ENCODE data around the gene ATAD3A.
A peak's percentile ranks its signal among the peaks of the same experiment; 100 is the strongest.
"Not testable (repeated sequence)": the region's sequence is repeated elsewhere in the genome, so short reads cannot be mapped to it uniquely, and the experiment has no call there.

ATAD3A gene

DNA sequence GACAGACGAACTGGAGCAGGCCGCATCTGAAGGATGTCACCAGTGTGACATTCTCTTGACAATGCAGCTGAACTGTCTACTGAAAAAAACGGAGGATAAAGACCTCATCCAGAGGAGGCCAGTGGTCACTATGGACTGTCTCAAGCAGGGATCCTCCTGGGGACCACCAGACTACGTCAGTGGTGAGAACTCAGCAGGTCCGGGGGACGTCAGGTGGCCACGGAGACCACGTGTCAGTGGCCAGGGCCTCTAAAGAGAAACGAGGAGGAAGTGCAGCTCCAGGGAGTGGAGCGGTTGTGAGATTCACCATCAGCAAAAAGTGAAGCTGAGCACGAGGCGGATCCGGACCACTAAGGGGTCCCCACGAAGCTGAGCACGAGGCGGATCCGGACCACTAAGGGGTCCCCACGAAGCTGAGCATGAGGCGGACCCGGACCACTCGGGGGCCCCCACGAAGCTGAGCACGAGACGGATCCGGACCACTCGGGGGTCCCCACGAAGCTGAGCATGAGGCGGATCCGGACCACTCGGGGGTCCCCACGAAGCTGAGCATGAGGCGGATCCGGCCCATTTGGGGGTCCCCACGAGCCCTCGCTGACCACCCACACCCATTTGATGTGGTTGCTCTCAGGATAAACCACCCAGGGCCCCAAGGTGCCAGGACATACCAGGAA is 42.0 kb downstream of the ATAD3A start:
- DNase-seq (ENCODE audit: low spot score) (no peak), ATAC-seq (ENCODE audit: low read depth) (no peak)
- Histone ChIP-seq H3K36me3 (ENCODE audit: low read depth) (peaks cover 17% of the 10 kb centered on the region), H3K9me3 (ENCODE audit: severe bottlenecking) (no peaks in the 10 kb centered on the region), H3K4me1 (ENCODE audit: insufficient read depth, poor library complexity, severe bottlenecking) (peaks cover 7% of the 10 kb centered on the region), H3K27ac (ENCODE audit: poor library complexity, severe bottlenecking) (no peak overlapping the region), H3K27me3 (ENCODE audit: insufficient read depth, poor library complexity, severe bottlenecking) (no peaks in the 10 kb centered on the region), H3K4me3 (ENCODE audit: severe bottlenecking) (no peak overlapping the region)
- no peak for TF ChIP-seq CTCF (IDR thresholded peaks at IDR 0.05; ENCODE audit: poor library complexity, severe bottlenecking)

- Histone ChIP-seq H3K27me3 (ENCODE audit: insufficient read depth, poor library complexity, severe bottlenecking) (no peaks in the 10 kb centered on the region), H3K4me1 (ENCODE audit: insufficient read depth, poor library complexity, severe bottlenecking) (peaks cover 7% of the 10 kb centered on the region), H3K27ac (ENCODE audit: poor library complexity, severe bottlenecking) (no peak overlapping the region), H3K36me3 (ENCODE audit: low read depth) (peaks cover 21% of the 10 kb centered on the region), H3K4me3 (ENCODE audit: severe bottlenecking) (no peak overlapping the region), H3K9me3 (ENCODE audit: severe bottlenecking) (no peaks in the 10 kb centered on the region)
- DNase-seq (ENCODE audit: low spot score) (no peak), ATAC-seq (ENCODE audit: low read depth) (no peak; the same call in 1 of the 3 replicates)
- TF ChIP-seq CTCF (IDR thresholded peaks at IDR 0.05; ENCODE audit: poor library complexity, severe bottlenecking) = no peak
Measured at GRCh38 chr1:1554550-1554925, 42.6 kb downstream of the ATAD3A start.

- Histone ChIP-seq H3K4me1 (ENCODE audit: insufficient read depth, poor library complexity, severe bottlenecking) (peaks cover 7% of the 10 kb centered on the region), H3K36me3 (ENCODE audit: low read depth) (peaks cover 23% of the 10 kb centered on the region)
Measured at GRCh38 chr1:1554926-1555915, 43.3 kb downstream of the ATAD3A start.

DNA sequence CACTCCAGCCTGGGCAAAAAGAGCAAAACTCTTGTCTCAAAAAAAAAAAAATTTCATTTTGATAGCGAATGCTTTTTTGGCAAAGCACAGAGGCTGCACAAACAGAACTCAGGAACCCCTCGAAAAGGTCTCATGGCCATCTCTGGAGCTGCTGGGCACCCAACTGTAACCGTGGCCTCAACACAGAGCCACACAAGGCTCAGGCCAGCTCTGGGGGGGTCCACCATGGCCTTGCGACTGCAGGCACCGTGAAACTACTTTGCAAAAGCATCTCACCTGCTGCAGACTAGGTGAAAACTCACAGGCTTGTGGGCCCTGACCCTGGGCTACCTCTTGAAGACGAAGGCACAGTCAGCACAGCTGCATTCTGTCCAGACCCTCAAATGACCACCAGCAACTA is 44.5 kb downstream of the ATAD3A start:
- Histone ChIP-seq H3K4me3 (ENCODE audit: severe bottlenecking) (no peak overlapping the region), H3K27me3 (ENCODE audit: insufficient read depth, poor library complexity, severe bottlenecking) (no peaks in the 10 kb centered on the region), H3K4me1 (ENCODE audit: insufficient read depth, poor library complexity, severe bottlenecking) (peaks cover 7% of the 10 kb centered on the region), H3K9me3 (ENCODE audit: severe bottlenecking) (no peaks in the 10 kb centered on the region), H3K36me3 (ENCODE audit: low read depth) (peaks cover 34% of the 10 kb centered on the region), H3K27ac (ENCODE audit: poor library complexity, severe bottlenecking) (no peak overlapping the region)
- no peak for DNase-seq (ENCODE audit: low spot score)
- no peak for ATAC-seq (ENCODE audit: low read depth)
- no peak for TF ChIP-seq CTCF (IDR thresholded peaks at IDR 0.05; ENCODE audit: poor library complexity, severe bottlenecking)

More at GRCh38 chr1:1554926-1555915, 43.3 kb downstream of the ATAD3A start:
- H3K4me3 ChIP-seq (ENCODE audit: severe bottlenecking) = no peak overlapping the region
- ATAC-seq (ENCODE audit: low read depth) (peak; percentile 80), DNase-seq (ENCODE audit: low spot score) (peak; percentile 78)
- H3K27ac ChIP-seq (ENCODE audit: poor library complexity, severe bottlenecking) = no peak overlapping the region
- no peak for TF ChIP-seq CTCF (IDR thresholded peaks at IDR 0.05; ENCODE audit: poor library complexity, severe bottlenecking)
- no peaks in the 10 kb centered on the region for H3K9me3 ChIP-seq (ENCODE audit: severe bottlenecking)
- no peaks in the 10 kb centered on the region for H3K27me3 ChIP-seq (ENCODE audit: insufficient read depth, poor library complexity, severe bottlenecking)

DNA sequence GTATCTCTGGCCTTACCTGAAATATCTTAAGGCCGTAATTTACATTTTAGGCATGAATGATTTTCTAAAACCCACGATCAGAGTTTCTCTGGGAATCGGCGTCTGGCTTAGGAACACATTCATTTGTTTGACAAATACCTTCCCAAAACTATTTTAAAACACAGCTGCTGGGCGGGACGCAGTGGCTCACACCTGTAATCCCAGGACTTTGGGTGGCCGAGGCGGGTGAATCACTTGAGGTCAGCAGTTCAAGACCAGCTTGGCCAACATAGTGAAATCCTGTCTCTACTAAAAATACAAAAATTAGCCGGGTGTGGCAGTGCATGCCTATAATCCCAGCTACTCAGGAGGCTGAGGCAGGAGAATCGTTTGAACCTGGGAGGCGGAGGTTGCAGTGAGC is 45.0 kb downstream of the ATAD3A start:
- not testable (repeated sequence) for H3K27ac ChIP-seq (ENCODE audit: poor library complexity, severe bottlenecking); H3K9me3 ChIP-seq (ENCODE audit: severe bottlenecking); H3K4me1 ChIP-seq (ENCODE audit: insufficient read depth, poor library complexity, severe bottlenecking); ATAC-seq (ENCODE audit: low read depth); H3K27me3 ChIP-seq (ENCODE audit: insufficient read depth, poor library complexity, severe bottlenecking); H3K4me3 ChIP-seq (ENCODE audit: severe bottlenecking); DNase-seq (ENCODE audit: low spot score)
- peaks cover 34% of the 10 kb centered on the region for H3K36me3 ChIP-seq (ENCODE audit: low read depth)

DNA sequence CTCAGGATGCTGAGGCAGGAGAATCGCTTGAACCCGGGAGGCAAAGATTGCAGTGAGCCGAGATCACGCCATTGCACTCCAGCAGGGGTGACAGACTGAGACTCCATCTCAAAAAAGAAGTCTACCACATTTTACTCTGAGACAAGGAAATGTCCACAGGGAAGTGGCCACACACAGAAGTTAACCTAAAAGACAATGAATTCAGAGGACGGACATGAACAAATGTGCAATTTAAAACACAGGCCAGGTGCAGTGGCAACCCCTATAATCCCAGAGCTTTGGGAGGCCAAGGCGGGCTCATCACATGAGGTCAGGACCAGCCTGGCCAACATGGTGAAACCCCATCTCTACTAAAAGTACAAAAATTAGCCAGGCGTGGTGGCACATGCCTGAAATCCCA is 45.7 kb downstream of the ATAD3A start:
- H3K27ac ChIP-seq (ENCODE audit: poor library complexity, severe bottlenecking); DNase-seq (ENCODE audit: low spot score): not testable (repeated sequence)

More for the DNA sequence above, 45.7 kb downstream of the ATAD3A start:
- not testable (repeated sequence) for H3K4me3 ChIP-seq (ENCODE audit: severe bottlenecking); H3K4me1 ChIP-seq (ENCODE audit: insufficient read depth, poor library complexity, severe bottlenecking); H3K27me3 ChIP-seq (ENCODE audit: insufficient read depth, poor library complexity, severe bottlenecking); ATAC-seq (ENCODE audit: low read depth); H3K9me3 ChIP-seq (ENCODE audit: severe bottlenecking)
- peaks cover 40% of the 10 kb centered on the region for H3K36me3 ChIP-seq (ENCODE audit: low read depth)
